ENCODE data around the gene DPYSL4.

The DPYSL4 gene

DNA sequence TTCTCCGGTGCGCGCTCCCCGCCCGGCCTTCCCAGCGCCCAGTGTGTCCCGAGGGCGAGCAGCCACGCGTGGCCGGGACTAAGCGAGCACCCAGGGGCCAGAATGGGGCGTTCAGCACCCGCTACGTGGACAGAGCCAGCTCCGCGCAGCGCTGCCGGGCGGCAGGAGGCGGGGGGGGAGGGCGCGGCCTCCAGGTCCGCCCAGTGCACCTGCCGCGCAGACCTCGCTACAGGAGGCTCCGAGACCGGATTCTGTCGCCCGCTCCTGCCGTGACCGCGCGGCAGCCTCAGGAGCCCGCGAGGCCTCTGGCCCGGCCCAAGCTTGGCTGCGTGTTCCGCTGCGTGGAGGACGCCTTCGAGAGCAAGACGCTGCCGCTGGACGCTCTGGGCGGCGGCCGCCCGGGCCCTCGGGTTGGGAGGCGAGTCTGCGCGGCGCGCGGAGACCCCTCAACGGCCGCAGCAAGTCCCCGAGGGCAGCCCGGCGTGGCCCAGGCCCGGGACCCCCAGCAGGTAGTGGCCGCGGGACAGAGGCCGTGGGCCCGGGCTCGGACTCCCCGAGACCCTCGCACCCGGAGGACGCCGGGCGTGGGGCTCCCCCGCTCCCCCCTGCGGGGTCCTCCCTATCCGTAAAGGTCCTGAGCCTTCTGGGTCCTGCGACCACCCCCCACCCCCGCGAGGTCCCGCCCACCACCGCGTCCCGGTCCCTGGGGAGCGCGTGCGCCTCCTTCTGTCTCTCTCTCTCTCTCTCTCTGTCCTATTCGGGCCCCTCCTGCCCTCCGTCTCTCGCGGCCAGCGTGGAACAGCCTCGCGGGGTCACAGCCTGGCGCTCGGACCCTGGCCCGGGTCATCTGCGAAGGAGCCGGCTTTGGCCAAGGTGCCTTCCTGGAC lies 904 bp upstream of the DPYSL4 start:
- Histone ChIP-seq H3K9me3 (replicated peaks; ENCODE audit: low read length) (no peaks in the 10 kb centered on the region), H3K4me1 (ENCODE audit: control insufficient read depth, insufficient read depth, low read length) (peaks cover 5% of the 10 kb centered on the region), H3K4me3 (ENCODE audit: low read length) (peak overlapping the region; percentile 63), H3K36me3 (ENCODE audit: insufficient read depth, low read length) (no peaks in the 10 kb centered on the region), H3K9ac (ENCODE audit: low read depth, low read length) (no peak overlapping the region), H3K27me3 (ENCODE audit: control insufficient read depth, insufficient read depth, low read length) (peaks cover 51% of the 10 kb centered on the region), H3K4me2 (ENCODE audit: low read length) (peak overlapping the region; percentile 69)

- peak overlapping the region; percentile 72 for H3K9ac ChIP-seq (ENCODE audit: low read depth, low read length)
Measured at GRCh38 chr10:132187430-132188138, 836 bp downstream of the DPYSL4 start.

DNA sequence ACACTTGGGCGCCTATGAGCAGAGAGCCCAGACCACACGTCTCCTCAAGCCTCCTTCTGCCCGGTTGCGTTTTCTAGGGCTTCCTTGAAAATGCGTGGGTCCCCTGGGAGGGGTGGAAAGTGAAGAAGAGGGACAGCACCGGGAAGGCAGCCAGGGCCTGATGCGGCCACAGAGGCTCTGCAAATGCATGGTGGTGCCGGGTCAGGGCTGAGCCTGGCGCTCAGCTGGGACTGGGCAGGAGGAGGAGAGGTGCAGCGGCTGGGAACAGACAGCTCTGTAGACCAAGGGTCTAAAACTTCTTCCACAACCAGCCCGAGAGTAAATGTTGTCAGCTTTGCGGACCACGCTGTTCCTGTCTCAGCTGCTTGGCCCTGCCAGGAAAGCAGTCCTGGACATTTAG lies 1.6 kb downstream of the DPYSL4 start:
- no peaks in the 10 kb centered on the region for H3K36me3 ChIP-seq (ENCODE audit: insufficient read depth, low read length)
- peaks cover 5% of the 10 kb centered on the region for H3K4me1 ChIP-seq (ENCODE audit: control insufficient read depth, insufficient read depth, low read length)
- H3K9ac ChIP-seq (ENCODE audit: low read depth, low read length): no peak overlapping the region
- H3K27me3 ChIP-seq (ENCODE audit: control insufficient read depth, insufficient read depth, low read length): peaks cover 40% of the 10 kb centered on the region
- no peaks in the 10 kb centered on the region for H3K9me3 ChIP-seq (replicated peaks; ENCODE audit: low read length)
- H3K4me3 ChIP-seq (ENCODE audit: low read length): no peak overlapping the region
- peak overlapping the region; percentile 85 for H3K4me2 ChIP-seq (ENCODE audit: low read length)

More at GRCh38 chr10:132187430-132188138, 836 bp downstream of the DPYSL4 start:
- Histone ChIP-seq H3K27me3 (ENCODE audit: control insufficient read depth, insufficient read depth, low read length) (peaks cover 47% of the 10 kb centered on the region), H3K4me1 (ENCODE audit: control insufficient read depth, insufficient read depth, low read length) (peaks cover 5% of the 10 kb centered on the region), H3K4me3 (ENCODE audit: low read length) (peak overlapping the region; percentile 74), H3K36me3 (ENCODE audit: insufficient read depth, low read length) (no peaks in the 10 kb centered on the region), H3K9me3 (replicated peaks; ENCODE audit: low read length) (no peaks in the 10 kb centered on the region), H3K4me2 (ENCODE audit: low read length) (peak overlapping the region; percentile 85)

GRCh38 chr10:132189016-132189415 lies 2.3 kb downstream of the DPYSL4 start:
- H3K9me3 ChIP-seq (replicated peaks; ENCODE audit: low read length): no peaks in the 10 kb centered on the region
- no peak overlapping the region for H3K4me2 ChIP-seq (ENCODE audit: low read length)
- H3K9ac ChIP-seq (ENCODE audit: low read depth, low read length): no peak overlapping the region
- H3K27me3 ChIP-seq (ENCODE audit: control insufficient read depth, insufficient read depth, low read length): peaks cover 33% of the 10 kb centered on the region
- H3K4me3 ChIP-seq (ENCODE audit: low read length): no peak overlapping the region
- H3K36me3 ChIP-seq (ENCODE audit: insufficient read depth, low read length): no peaks in the 10 kb centered on the region
- peaks cover 5% of the 10 kb centered on the region for H3K4me1 ChIP-seq (ENCODE audit: control insufficient read depth, insufficient read depth, low read length)

- Histone ChIP-seq H3K9me3 (replicated peaks; ENCODE audit: low read length) (no peaks in the 10 kb centered on the region), H3K27me3 (ENCODE audit: control insufficient read depth, insufficient read depth, low read length) (peaks cover 27% of the 10 kb centered on the region), H3K4me1 (ENCODE audit: control insufficient read depth, insufficient read depth, low read length) (peaks cover 5% of the 10 kb centered on the region), H3K9ac (ENCODE audit: low read depth, low read length) (no peak overlapping the region), H3K36me3 (ENCODE audit: insufficient read depth, low read length) (no peaks in the 10 kb centered on the region), H3K4me3 (ENCODE audit: low read length) (no peak overlapping the region), H3K4me2 (ENCODE audit: low read length) (no peak overlapping the region)
Measured at GRCh38 chr10:132189810-132190422, 3.2 kb downstream of the DPYSL4 start.

- Histone ChIP-seq H3K9ac (ENCODE audit: low read depth, low read length) (no peak overlapping the region), H3K4me1 (ENCODE audit: control insufficient read depth, insufficient read depth, low read length) (no peaks in the 10 kb centered on the region), H3K9me3 (replicated peaks; ENCODE audit: low read length) (no peaks in the 10 kb centered on the region), H3K4me2 (ENCODE audit: low read length) (no peak overlapping the region), H3K36me3 (ENCODE audit: insufficient read depth, low read length) (no peaks in the 10 kb centered on the region), H3K4me3 (ENCODE audit: low read length) (no peak overlapping the region), H3K27me3 (ENCODE audit: control insufficient read depth, insufficient read depth, low read length) (peaks cover 17% of the 10 kb centered on the region)
Measured at GRCh38 chr10:132192076-132192975, 5.6 kb downstream of the DPYSL4 start.

- H3K36me3 ChIP-seq (ENCODE audit: insufficient read depth, low read length): no peaks in the 10 kb centered on the region
- H3K9ac ChIP-seq (ENCODE audit: low read depth, low read length): no peak overlapping the region
- H3K4me3 ChIP-seq (ENCODE audit: low read length): no peak overlapping the region
- H3K4me2 ChIP-seq (ENCODE audit: low read length): no peak overlapping the region
- H3K27me3 ChIP-seq (ENCODE audit: control insufficient read depth, insufficient read depth, low read length): peaks cover 9% of the 10 kb centered on the region
- H3K4me1 ChIP-seq (ENCODE audit: control insufficient read depth, insufficient read depth, low read length): no peaks in the 10 kb centered on the region
- no peaks in the 10 kb centered on the region for H3K9me3 ChIP-seq (replicated peaks; ENCODE audit: low read length)
Measured at GRCh38 chr10:132192991-132193665, 6.4 kb downstream of the DPYSL4 start.

DNA sequence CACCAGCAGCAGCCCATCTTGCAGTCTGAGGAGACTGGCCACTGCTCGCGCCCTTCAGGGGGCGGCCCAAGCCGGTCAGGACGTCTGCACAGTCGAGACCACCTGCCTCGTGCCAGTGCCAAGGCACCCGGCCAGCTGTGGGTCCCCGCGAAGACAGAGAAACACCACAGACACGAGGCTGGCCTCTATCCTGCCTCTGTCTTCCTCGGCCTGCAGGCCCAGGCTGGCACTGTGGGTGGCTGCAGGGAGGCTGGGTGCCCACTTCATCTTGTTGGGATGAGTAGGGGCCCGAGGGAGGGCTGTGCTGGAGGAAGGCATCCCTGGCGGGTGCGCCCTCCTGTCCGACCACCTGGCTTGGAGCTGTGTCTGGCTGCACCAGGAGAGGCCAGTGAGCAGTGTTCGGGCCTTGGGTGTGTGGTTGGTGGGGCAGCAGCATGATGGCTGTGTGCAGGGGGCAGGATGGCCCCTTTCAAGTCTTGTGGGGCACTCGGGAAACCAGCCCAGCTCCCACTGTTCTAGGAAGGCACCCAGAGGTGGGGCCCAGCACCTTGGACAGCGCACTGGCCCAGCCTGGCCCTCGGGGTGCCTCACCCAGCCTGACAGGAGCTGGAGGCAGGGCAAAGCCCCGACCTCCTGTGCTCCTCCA lies 7.3 kb downstream of the DPYSL4 start:
- no peaks in the 10 kb centered on the region for H3K4me1 ChIP-seq (ENCODE audit: control insufficient read depth, insufficient read depth, low read length)
- no peak overlapping the region for H3K4me3 ChIP-seq (ENCODE audit: low read length)
- no peaks in the 10 kb centered on the region for H3K36me3 ChIP-seq (ENCODE audit: insufficient read depth, low read length)
- H3K4me2 ChIP-seq (ENCODE audit: low read length): no peak overlapping the region
- H3K27me3 ChIP-seq (ENCODE audit: control insufficient read depth, insufficient read depth, low read length): peaks cover 5% of the 10 kb centered on the region
- H3K9me3 ChIP-seq (replicated peaks; ENCODE audit: low read length): no peaks in the 10 kb centered on the region
- no peak overlapping the region for H3K9ac ChIP-seq (ENCODE audit: low read depth, low read length)

GRCh38 chr10:132194726-132195125 lies 8.0 kb downstream of the DPYSL4 start:
- Histone ChIP-seq H3K9ac (ENCODE audit: low read depth, low read length) (no peak overlapping the region), H3K9me3 (replicated peaks; ENCODE audit: low read length) (no peaks in the 10 kb centered on the region), H3K4me2 (ENCODE audit: low read length) (no peak overlapping the region), H3K4me3 (ENCODE audit: low read length) (no peak overlapping the region), H3K36me3 (ENCODE audit: insufficient read depth, low read length) (no peaks in the 10 kb centered on the region), H3K4me1 (ENCODE audit: control insufficient read depth, insufficient read depth, low read length) (no peaks in the 10 kb centered on the region), H3K27me3 (ENCODE audit: control insufficient read depth, insufficient read depth, low read length) (peaks cover under 1% of the 10 kb centered on the region)

DNA sequence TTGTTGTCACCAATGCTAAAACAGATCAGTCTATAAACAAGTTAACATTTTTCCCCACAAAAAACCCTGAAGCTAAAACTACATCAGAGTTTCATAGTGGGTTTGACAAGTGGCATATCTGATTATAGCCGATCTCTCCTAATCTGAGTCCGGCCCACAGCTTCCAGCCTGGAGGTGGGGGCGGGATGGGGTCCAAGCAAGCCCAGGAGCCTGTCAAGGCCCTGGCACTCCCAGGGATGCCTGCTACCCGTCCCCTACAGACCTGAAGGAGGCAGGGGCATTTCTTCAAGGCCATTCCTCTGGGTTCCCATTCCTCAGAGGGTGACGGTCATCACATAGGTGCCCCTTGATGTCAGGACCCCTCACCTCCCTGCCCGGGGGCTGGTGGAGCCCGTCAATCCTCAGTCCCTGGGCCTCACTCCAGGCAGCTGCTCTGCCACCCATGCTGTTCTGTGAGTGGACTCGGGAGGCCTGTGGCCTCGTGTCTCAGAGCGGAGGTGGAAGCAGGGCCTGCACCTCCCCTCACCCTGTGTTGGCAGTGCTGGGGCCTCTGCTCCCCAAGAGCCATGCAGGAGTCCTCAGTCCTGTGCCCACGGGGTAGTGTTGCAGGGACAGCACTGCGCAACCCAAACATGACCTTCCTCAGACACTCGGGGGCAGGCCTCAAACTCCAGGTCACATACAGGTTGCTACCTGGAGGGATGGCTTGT lies 8.8 kb downstream of the DPYSL4 start:
- no peak overlapping the region for H3K9ac ChIP-seq (ENCODE audit: low read depth, low read length)
- H3K27me3 ChIP-seq (ENCODE audit: control insufficient read depth, insufficient read depth, low read length): no peaks in the 10 kb centered on the region
- no peaks in the 10 kb centered on the region for H3K4me1 ChIP-seq (ENCODE audit: control insufficient read depth, insufficient read depth, low read length)
- H3K9me3 ChIP-seq (replicated peaks; ENCODE audit: low read length): no peaks in the 10 kb centered on the region
- H3K4me3 ChIP-seq (ENCODE audit: low read length): no peak overlapping the region
- H3K36me3 ChIP-seq (ENCODE audit: insufficient read depth, low read length): no peaks in the 10 kb centered on the region
- no peak overlapping the region for H3K4me2 ChIP-seq (ENCODE audit: low read length)
